Endothelial cell of umbilical vein (primary cell): ENCODE measurements around the gene SLC44A1. TPM values are rescaled to one million over a fixed set of nuclear protein-coding genes. Genes with fewer than 3 reads are reported as not detected.
"Not testable (repeated sequence)": the region's sequence is repeated elsewhere in the genome, so short reads cannot be mapped to it uniquely, and the experiment has no call there.

Experiments
- BruUV-seq: library from RNA; stranded (reverse); fragments of 400-500 nt; replicated peaks from 2 replicates; lab custom pipeline; 2021; lab: Mats Ljungman, UMichigan
- CTCF ChIA-PET: fragments of 300-600, 350-600 bp; sonication (Branson Sonifier 250); formaldehyde crosslinking; loops from one replicate; lab custom pipeline; 2021; ENCODE audit warnings: antibody characterized with exemption, inconsistent platforms; lab: Charles Lee
- POLR2A ChIA-PET: fragments of 300-600, 350-600 bp; sonication (Branson Sonifier 250); formaldehyde crosslinking; loops from one replicate; lab custom pipeline; 2021; ENCODE audit warnings: antibody characterized with exemption, inconsistent platforms; lab: Charles Lee
- DNase-seq: peaks from one replicate; pipeline ENCODE4 v3.0.0-alpha.2; 2011; ENCODE audit warnings: low read depth, low spot score
- FAIRE-seq: peaks from 2 replicates; lab custom pipeline; 2011; peaks lifted over from hg19 to GRCh38; lab: Jason Lieb, UNC
- H2AFZ ChIP-seq: 2 replicates; pipeline ENCODE4 v1.6.0; 2012; ENCODE audit warnings: low read depth, low read length, control low read depth, inconsistent platforms
- H3K27ac ChIP-seq: 2 replicates; pipeline ENCODE4 v1.5.1; 2011; ENCODE audit warnings: low read depth, mild to moderate bottlenecking, control low read depth, low read length, moderate library complexity; ENCODE audit not compliant: insufficient read depth
- H3K27me3 ChIP-seq, 2 experiments: 2 replicates each; pipeline versions ENCODE4 v1.6.0 to v1.6.1; 2011; ENCODE audit warnings: low read length in 2 of 2, mixed read lengths in 1 of 2; ENCODE audit not compliant: control insufficient read depth in 2 of 2, insufficient read depth in 2 of 2
- H3K36me3 ChIP-seq, 2 experiments: 2 replicates in 1 of 2; 3 replicates in 1 of 2; pipeline ENCODE4 v1.5.1; 2011; ENCODE audit warnings: low read length in 2 of 2, mild to moderate bottlenecking in 1 of 2, moderate library complexity in 1 of 2; ENCODE audit not compliant: control insufficient read depth in 2 of 2, insufficient read depth in 2 of 2; ENCODE audit errors: extremely low read depth in 1 of 2
- H3K4me1 ChIP-seq: 3 replicates; pipeline ENCODE4 v1.5.1; 2011; ENCODE audit warnings: mild to moderate bottlenecking, low read length; ENCODE audit not compliant: control insufficient read depth, insufficient read depth; ENCODE audit errors: extremely low read depth
- H3K4me2 ChIP-seq: 2 replicates; pipeline ENCODE4 v1.6.1; 2011; ENCODE audit warnings: low read length, control low read depth, mixed read lengths; ENCODE audit not compliant: insufficient read depth
- H3K4me3 ChIP-seq, 3 experiments: fragments of 200-600 bp in 1 of 3; sonication (generic), shearing (Covaris generic) in 1 of 3; replicated peaks in 1 of 3; 2 replicates each; pipeline ENCODE4 v1.5.1; 2011 to 2016; ENCODE audit warnings: control low read depth in 3 of 3, low read length in 3 of 3, mild to moderate bottlenecking in 2 of 3, inconsistent platforms in 1 of 3, low read depth in 1 of 3, moderate library complexity in 1 of 3; ENCODE audit not compliant: insufficient read depth in 1 of 3
- H3K79me2 ChIP-seq: 2 replicates; pipeline ENCODE4 v1.6.0; 2012; ENCODE audit warnings: low read length, inconsistent platforms; ENCODE audit not compliant: control insufficient read depth, insufficient read depth
- H3K9ac ChIP-seq: replicated peaks from 2 replicates; pipeline ENCODE3; 2011; ENCODE audit warnings: low read length, control low read depth; ENCODE audit not compliant: insufficient read depth; ENCODE audit errors: extremely low read depth
- H3K9me1 ChIP-seq: replicated peaks from 3 replicates; pipeline ENCODE4 v1.6.0; 2011; ENCODE audit warnings: mild to moderate bottlenecking, low read length; ENCODE audit not compliant: control insufficient read depth, insufficient read depth; ENCODE audit errors: extremely low read depth
- H3K9me3 ChIP-seq: replicated peaks from 2 replicates; pipeline ENCODE4 v1.5.1; 2012; ENCODE audit warnings: low read length, inconsistent platforms; ENCODE audit not compliant: control insufficient read depth, insufficient read depth
- H4K20me1 ChIP-seq: replicated peaks from 2 replicates; pipeline ENCODE3; 2011; ENCODE audit warnings: mild to moderate bottlenecking, low read length; ENCODE audit not compliant: control insufficient read depth, insufficient read depth; ENCODE audit errors: extremely low read depth
- EZH2 ChIP-seq: IDR thresholded peaks from 2 replicates; pipeline ENCODE4 v1.6.1; 2012; ENCODE audit warnings: borderline replicate concordance, low read depth, mild to moderate bottlenecking, moderate library complexity, low read length, inconsistent platforms; ENCODE audit not compliant: severe bottlenecking
- FOS ChIP-seq: IDR thresholded peaks from 2 replicates; pipeline ENCODE4 v1.6.1; 2011; ENCODE audit warnings: mild to moderate bottlenecking, low read length, moderate library complexity, borderline replicate concordance; ENCODE audit not compliant: insufficient read depth
- GATA2 ChIP-seq: IDR thresholded peaks from 2 replicates; pipeline ENCODE4 v1.7.0; 2011; ENCODE audit warnings: low read depth, mild to moderate bottlenecking, moderate library complexity, mixed read lengths, low read length; ENCODE audit not compliant: insufficient read length, insufficient read depth
- JUN ChIP-seq: IDR thresholded peaks from 2 replicates; pipeline ENCODE4 v1.6.1; 2011; ENCODE audit warnings: borderline replicate concordance, low read depth; ENCODE audit not compliant: insufficient read length, insufficient read depth
- MYC ChIP-seq: IDR thresholded peaks from one replicate; pipeline ENCODE4 v1.6.1; 2011; ENCODE audit warnings: mild to moderate bottlenecking, low read depth, low read length
- POLR2A ChIP-seq: IDR thresholded peaks from 2 replicates; pipeline ENCODE4 v1.6.1; 2012; ENCODE audit warnings: low read depth, mild to moderate bottlenecking, control low read depth, low read length
- POLR2AphosphoS5 ChIP-seq: IDR thresholded peaks from 2 replicates; pipeline ENCODE4 v1.6.1; 2012; ENCODE audit warnings: low read depth, mild to moderate bottlenecking, control low read depth, low read length, moderate library complexity; ENCODE audit not compliant: insufficient read depth
- dilution Hi-C: fragments of 300-500 bp; cut with MboI; formaldehyde crosslinking; loops from one replicate; pipeline ENCODE4 v1.15.0; 2019; ENCODE audit warnings: low sequenced_read_pairs; ENCODE audit not compliant: extremely low pct_ligation_motif_present
- intact Hi-C: fragments of 100-400 bp; cut with micrococcal nuclease; formaldehyde crosslinking; loops from one replicate; pipeline ENCODE4 v1.10.0; 2022
- polyA plus RNA-seq, 4 experiments: library from polyadenylated mRNA; depleted of rRNA in 3 of 4; stranded (reverse) in 3 of 4; unstranded in 1 of 4; fragments of >200 nt; gene quantifications; 2 replicates each; pipeline versions ENCODE4 v1.2.1 to v1.2.3, GENCODE V29; 2011 to 2012; ENCODE audit warnings: missing spikeins in 1 of 4
- total RNA-seq: library from RNA; stranded (reverse); gene quantifications from 2 replicates; pipeline ENCODE4 v1.2.3, GENCODE V29; 2021
- TF ChIP-seq, protein P1 (sequence below), 2 donors: IDR thresholded peaks; 1 replicate in 1 of 2; 2 replicates in 1 of 2; pipeline ENCODE4 v1.5.1; 2011; ENCODE audit warnings: low read length in 2 of 2, mild to moderate bottlenecking in 2 of 2, moderate library complexity in 2 of 2, control low read depth in 1 of 2, inconsistent platforms in 1 of 2, low read depth in 1 of 2; ENCODE audit not compliant: insufficient read depth in 1 of 2; ENCODE audit errors: extremely low read depth in 1 of 2

Gene SLC44A1
- total and polyA plus RNA-seq, 2 donors (not counting 3 experiments of a cell fraction or from before 2014, with no cell fraction given): 16.1 to 37.7 TPM

- CTCF ChIA-PET: interaction anchor here (1.1 to 2.2 kb wide), 2 partner anchors 11 to 330 kb away, joined by 3 to 5 read pairs; partner anchors contain the start of gene SLC44A1
Observed at GRCh38 chr9:105255421-105255820, 11.0 kb downstream of the SLC44A1 start.

GRCh38 chr9:105256569-105256968 is 12.1 kb downstream of the SLC44A1 start:
- CTCF ChIA-PET: interaction anchor here (2.2 kb wide), 1 partner anchor 12 kb away, joined by 5 read pairs; the partner anchor contains the start of gene SLC44A1

More at GRCh38 chr9:105255421-105255820, 11.0 kb downstream of the SLC44A1 start:
- no peaks in the 10 kb centered on the region for H3K9me1 ChIP-seq
- no peak overlapping the region for H3K9ac ChIP-seq
- POLR2A ChIA-PET: no interaction called here
- no peak overlapping the region for H3K4me3 ChIP-seq
- H3K79me2 ChIP-seq: peaks cover 5% of the 10 kb centered on the region
- H4K20me1 ChIP-seq: no peaks in the 10 kb centered on the region
- H3K27ac ChIP-seq: no peak overlapping the region
- H3K4me1 ChIP-seq: peaks cover 10% of the 10 kb centered on the region
- FAIRE-seq (no peak), DNase-seq (no peak)
- dilution Hi-C loops (no loop called here), intact Hi-C loops (no loop called here)
- no peak overlapping the region for H2AFZ ChIP-seq
- no peak overlapping the region for H3K4me2 ChIP-seq
- no TSS peak for BruUV-seq
- TF ChIP-seq GATA2 (no peak), MYC (no peak), JUN (no peak), EZH2 (no peak), POLR2AphosphoS5 (no peak), POLR2A (no peak), FOS (no peak)
- TF ChIP-seq, protein P1, sequence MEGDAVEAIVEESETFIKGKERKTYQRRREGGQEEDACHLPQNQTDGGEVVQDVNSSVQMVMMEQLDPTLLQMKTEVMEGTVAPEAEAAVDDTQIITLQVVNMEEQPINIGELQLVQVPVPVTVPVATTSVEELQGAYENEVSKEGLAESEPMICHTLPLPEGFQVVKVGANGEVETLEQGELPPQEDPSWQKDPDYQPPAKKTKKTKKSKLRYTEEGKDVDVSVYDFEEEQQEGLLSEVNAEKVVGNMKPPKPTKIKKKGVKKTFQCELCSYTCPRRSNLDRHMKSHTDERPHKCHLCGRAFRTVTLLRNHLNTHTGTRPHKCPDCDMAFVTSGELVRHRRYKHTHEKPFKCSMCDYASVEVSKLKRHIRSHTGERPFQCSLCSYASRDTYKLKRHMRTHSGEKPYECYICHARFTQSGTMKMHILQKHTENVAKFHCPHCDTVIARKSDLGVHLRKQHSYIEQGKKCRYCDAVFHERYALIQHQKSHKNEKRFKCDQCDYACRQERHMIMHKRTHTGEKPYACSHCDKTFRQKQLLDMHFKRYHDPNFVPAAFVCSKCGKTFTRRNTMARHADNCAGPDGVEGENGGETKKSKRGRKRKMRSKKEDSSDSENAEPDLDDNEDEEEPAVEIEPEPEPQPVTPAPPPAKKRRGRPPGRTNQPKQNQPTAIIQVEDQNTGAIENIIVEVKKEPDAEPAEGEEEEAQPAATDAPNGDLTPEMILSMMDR (IDR thresholded peaks at IDR 0.05; ENCODE audit: extremely low read depth in 1 of 2, insufficient read depth in 1 of 2, low read depth in 1 of 2, low read length in 2 of 2): no peak
- H3K36me3 ChIP-seq: no peaks in the 10 kb centered on the region
- H3K9me3 ChIP-seq: no peaks in the 10 kb centered on the region
- H3K27me3 ChIP-seq: no peaks in the 10 kb centered on the region

More at GRCh38 chr9:105256569-105256968, 12.1 kb downstream of the SLC44A1 start:
- H4K20me1 ChIP-seq, FAIRE-seq, H3K4me3 ChIP-seq, H2AFZ ChIP-seq, H3K9ac ChIP-seq, H3K36me3 ChIP-seq, H3K27me3 ChIP-seq, H3K27ac ChIP-seq, H3K9me1 ChIP-seq, dilution Hi-C loops, H3K9me3 ChIP-seq, H3K4me2 ChIP-seq, DNase-seq, H3K79me2 ChIP-seq, H3K4me1 ChIP-seq, BruUV-seq, intact Hi-C loops: not testable (repeated sequence)
- POLR2A ChIA-PET: interaction anchor here (0.7 kb wide), 1 partner anchor 462 kb away, joined by 4 read pairs; no protein-coding TSS in a partner anchor
